K562 (cell line): ENCODE results near the gene ZNF791. TPM values are rescaled to one million over a fixed set of nuclear protein-coding genes. Genes with fewer than 3 reads are reported as not detected.

Source experiments
- ARID1B ChIP-seq: fragments of 450-650 bp; IDR thresholded peaks from 2 replicates; pipeline ENCODE4 v1.6.1; 2016; ENCODE audit warnings: antibody characterized with exemption, mild to moderate bottlenecking, inconsistent platforms
- BCL6 ChIP-seq: fragments of 250-450 bp; sonication (Bioruptor Pico); IDR thresholded peaks from 2 replicates; pipeline ENCODE4 v1.4.0; 2020
- CBX1 ChIP-seq: sonication (generic); IDR thresholded peaks from 2 replicates; pipeline ENCODE4 v1.6.1; 2016; ENCODE audit warnings: antibody characterized with exemption, low read depth, mild to moderate bottlenecking
- CREM ChIP-seq: IDR thresholded peaks from 2 replicates; pipeline ENCODE4 v1.6.1; 2014; ENCODE audit warnings: antibody characterized with exemption, low read depth
- ELF2 ChIP-seq: fragments of 250-450 bp; sonication (Bioruptor Pico); IDR thresholded peaks from 2 replicates; pipeline ENCODE4 v1.5.0; 2021; ENCODE audit warnings: mild to moderate bottlenecking
- EP400 ChIP-seq: fragments of 450-650 bp; IDR thresholded peaks from 2 replicates; pipeline ENCODE4 v1.6.1; 2017; ENCODE audit warnings: antibody characterized with exemption, mild to moderate bottlenecking, moderate library complexity
- ETS1 ChIP-seq: conservative IDR thresholded peaks from 2 replicates; pipeline ENCODE4 v1.6.1; 2011; ENCODE audit warnings: low read depth, mild to moderate bottlenecking, low read length; ENCODE audit not compliant: control insufficient read depth
- GTF3C2 ChIP-seq: IDR thresholded peaks from 3 replicates; pipeline ENCODE4 v1.6.1; 2011; ENCODE audit warnings: borderline replicate concordance, mild to moderate bottlenecking, moderate library complexity; ENCODE audit not compliant: insufficient read length; ENCODE audit errors: extremely low read depth
- HEY1 ChIP-seq: fragments of 250-450 bp; sonication (Bioruptor Pico); IDR thresholded peaks from 2 replicates; pipeline ENCODE4 v1.5.0; 2020; ENCODE audit warnings: mild to moderate bottlenecking, moderate library complexity, borderline replicate concordance
- HNRNPLL ChIP-seq: fragments of 200-400 bp; formaldehyde crosslinking; IDR thresholded peaks from 2 replicates; pipeline ENCODE4 v1.6.1; 2017; ENCODE audit warnings: low read length, low read depth, mild to moderate bottlenecking; ENCODE audit not compliant: poor library complexity, severe bottlenecking
- KAT7 ChIP-seq: sonication (generic); formaldehyde crosslinking; IDR thresholded peaks from 2 replicates; pipeline ENCODE4 v1.8.0; 2022; ENCODE audit warnings: missing genetic modification reagents, mild to moderate bottlenecking, borderline replicate concordance
- MAZ ChIP-seq, 2 experiments: fragments of 450-650 bp in 1 of 2; sonication (generic) in 1 of 2; formaldehyde crosslinking; IDR thresholded peaks in 1 of 2; conservative IDR thresholded peaks in 1 of 2; 2 replicates each; pipeline versions ENCODE4 v1.4.0 to v1.5.0; 2020; ENCODE audit warnings: mild to moderate bottlenecking in 1 of 2, missing genetic modification reagents in 1 of 2
- MBD1 ChIP-seq: fragments of 250-450 bp; sonication (Bioruptor Pico); IDR thresholded peaks from 2 replicates; pipeline ENCODE4 v1.8.0; 2022; ENCODE audit warnings: inconsistent platforms
- MYC ChIP-seq, 2 experiments: fragments of 250-450 bp in 1 of 2; sonication (Bioruptor Pico) in 1 of 2; IDR thresholded peaks; 2 replicates each; pipeline versions ENCODE4 v1.5.1 to v1.6.1; 2012 to 2021; ENCODE audit warnings: low read depth in 2 of 2, borderline replicate concordance in 1 of 2, improper control_type of control experiment in 1 of 2, low read length in 1 of 2, mild to moderate bottlenecking in 1 of 2, moderate library complexity in 1 of 2
- NBN ChIP-seq: fragments of 450-650 bp; IDR thresholded peaks from 2 replicates; pipeline ENCODE4 v1.6.1; 2016; ENCODE audit warnings: low read depth, mild to moderate bottlenecking
- NR2F6 ChIP-seq: fragments of 450-650 bp; formaldehyde crosslinking; IDR thresholded peaks from 2 replicates; pipeline ENCODE4 v1.4.0; 2020; ENCODE audit warnings: mild to moderate bottlenecking
- RBFOX2 ChIP-seq: fragments of 200-400 bp; formaldehyde crosslinking; IDR thresholded peaks from 2 replicates; pipeline ENCODE4 v1.6.1; 2017; ENCODE audit warnings: low read depth, mild to moderate bottlenecking, low read length, moderate library complexity
- SOX6 ChIP-seq: fragments of 450-650 bp; IDR thresholded peaks from 2 replicates; pipeline ENCODE4 v1.6.1; 2014; ENCODE audit warnings: mild to moderate bottlenecking
- TGIF2 ChIP-seq: sonication (generic); formaldehyde crosslinking; IDR thresholded peaks from 2 replicates; pipeline ENCODE4 v1.8.1; 2022; ENCODE audit warnings: mild to moderate bottlenecking, missing genetic modification reagents, moderate library complexity
- THRA ChIP-seq: fragments of 450-650 bp; IDR thresholded peaks from 2 replicates; pipeline ENCODE4 v1.6.1; 2017; ENCODE audit warnings: mild to moderate bottlenecking, moderate library complexity
- polyA plus RNA-seq, 8 experiments: library from polyadenylated mRNA; depleted of rRNA in 4 of 8; stranded (reverse) in 5 of 8; unstranded in 3 of 8; fragments of >200 nt; fragmentation: Nextera tagmentation in 2 of 8; fragmentation: Illumina TruSeq in 1 of 8; extraction: Ambion mirVana in 2 of 8; extraction: Trizol in 1 of 8; gene quantifications; 2 replicates each; pipeline versions ENCODE4 v1.2.1 to v1.2.3, GENCODE V29; 2011 to 2014; ENCODE audit warnings: inconsistent platforms in 1 of 8, missing spikeins in 1 of 8
- total RNA-seq, 7 experiments: library from RNA; depleted of rRNA in 6 of 7; stranded (reverse); fragments of >200 nt in 6 of 7; fragmentation: Illumina TruSeq in 2 of 7; extraction: Trizol in 2 of 7; gene quantifications; 2 replicates each; pipeline versions ENCODE4 v1.2.1 to v1.2.3, GENCODE V29; 2011 to 2021; ENCODE audit warnings: low replicate concordance in 1 of 7

ZNF791 gene
- total and polyA plus RNA-seq, 9 of the 15 experiments (the other 6 are each of a cell fraction or from before 2014, with no cell fraction given) = 7.8 to 22.7 (median 13.1) TPM

GRCh38 chr19:12639901-12640613 is 29.3 kb downstream of the ZNF791 start (continued):
- peak; percentile 40 for TF ChIP-seq GTF3C2
- TF ChIP-seq BCL6 (CRISPR knock-in tag) = no peak
- no peak for TF ChIP-seq NR2F6 (CRISPR knock-in tag)
- TF ChIP-seq MAZ (CRISPR knock-in tag; conservative IDR thresholded peaks at IDR 0.05 in 1 of 2, IDR thresholded peaks at IDR 0.05 in 1 of 2) = peak in 1 of 2 experiments; percentile 52; a peak in 1 of 4 replicates
- TF ChIP-seq ELF2 = no peak
- no peak for TF ChIP-seq TGIF2
- TF ChIP-seq MYC (IDR thresholded peaks at IDR 0.05; ENCODE audit: low read depth, low read length) = peak; percentile 82
- no peak for TF ChIP-seq MYC (CRISPR knock-in tag; IDR thresholded peaks at IDR 0.05; ENCODE audit: borderline replicate concordance, low read depth)
- 0 out of 2 replicates have a peak, but pooled peaks have one; percentile 15 for TF ChIP-seq MBD1 (CRISPR knock-in tag)
- TF ChIP-seq EP400 = peak; percentile 56; the same call in 1 of the 2 replicates
- TF ChIP-seq KAT7 = no peak
- TF ChIP-seq CBX1 = peak; percentile 59; the same call in 1 of the 2 replicates
- TF ChIP-seq HEY1 (CRISPR knock-in tag) = no peak
- TF ChIP-seq NBN = 0 out of 2 replicates have a peak, but pooled peaks have one; percentile 16
- TF ChIP-seq SOX6 = 0 out of 2 replicates have a peak, but pooled peaks have one; percentile 35
- peak; percentile 82 for TF ChIP-seq CREM
- peak; percentile 64 for TF ChIP-seq RBFOX2
- no peak for TF ChIP-seq HNRNPLL
- no peak for TF ChIP-seq THRA
- peak; percentile 26; the same call in 1 of the 2 replicates for TF ChIP-seq ARID1B
- TF ChIP-seq ETS1 = peak; percentile 52; the same call in 1 of the 2 replicates
